Embryonic facial prominence (tissue), 1 donor: ENCODE results near the gene LGALS1.
"Not testable (repeated sequence)": the region's sequence is repeated elsewhere in the genome, so short reads cannot be mapped to it uniquely, and the experiment has no call there.

Source experiments
- DNase-seq: peaks from one replicate; pipeline ENCODE4 v3.0.0-alpha.2; 2016; ENCODE audit errors: extremely low spot score

The LGALS1 gene

DNA sequence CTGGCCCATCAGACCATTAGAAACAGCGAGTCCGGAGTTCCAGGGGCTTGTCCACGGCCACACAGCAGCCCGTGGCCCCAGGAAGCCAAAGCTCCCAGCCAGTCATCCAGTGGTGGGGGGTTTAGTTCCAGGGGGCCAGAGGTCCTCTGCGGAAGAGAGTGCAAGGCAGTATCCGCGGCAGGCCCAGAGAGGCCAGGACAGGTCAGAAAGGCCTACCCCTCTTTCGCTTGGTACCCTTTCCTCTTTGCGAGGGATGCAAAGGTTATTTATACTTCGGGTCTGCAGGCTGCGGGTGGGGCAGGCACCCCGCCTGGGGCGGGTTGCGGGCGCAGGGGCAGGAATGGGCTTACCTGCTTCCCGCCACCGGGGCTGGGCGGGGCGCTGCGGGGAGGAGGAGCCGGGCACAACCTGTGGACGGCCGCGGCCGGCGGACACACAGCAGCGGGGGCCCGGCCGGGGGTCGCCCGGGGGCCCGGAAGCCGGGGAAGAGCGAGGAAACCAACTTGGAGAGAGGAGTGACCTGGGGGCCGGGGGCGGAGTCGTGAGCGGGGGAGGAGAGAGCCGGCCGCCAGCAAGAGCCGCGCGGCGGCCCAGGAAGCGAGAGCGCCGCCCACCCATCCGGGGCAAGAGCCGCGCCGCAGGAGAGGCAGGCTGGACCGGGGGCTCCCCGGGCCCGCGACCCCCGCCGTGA is 36.2 kb upstream of the LGALS1 start, which contains the start of gene SH3BP1:
SH3BP1 (plus strand) TSS at position 600 of the 691 bp plus-strand sequence. CDS start 119 bp downstream, outside the sequence.
- no peak for DNase-seq

DNA sequence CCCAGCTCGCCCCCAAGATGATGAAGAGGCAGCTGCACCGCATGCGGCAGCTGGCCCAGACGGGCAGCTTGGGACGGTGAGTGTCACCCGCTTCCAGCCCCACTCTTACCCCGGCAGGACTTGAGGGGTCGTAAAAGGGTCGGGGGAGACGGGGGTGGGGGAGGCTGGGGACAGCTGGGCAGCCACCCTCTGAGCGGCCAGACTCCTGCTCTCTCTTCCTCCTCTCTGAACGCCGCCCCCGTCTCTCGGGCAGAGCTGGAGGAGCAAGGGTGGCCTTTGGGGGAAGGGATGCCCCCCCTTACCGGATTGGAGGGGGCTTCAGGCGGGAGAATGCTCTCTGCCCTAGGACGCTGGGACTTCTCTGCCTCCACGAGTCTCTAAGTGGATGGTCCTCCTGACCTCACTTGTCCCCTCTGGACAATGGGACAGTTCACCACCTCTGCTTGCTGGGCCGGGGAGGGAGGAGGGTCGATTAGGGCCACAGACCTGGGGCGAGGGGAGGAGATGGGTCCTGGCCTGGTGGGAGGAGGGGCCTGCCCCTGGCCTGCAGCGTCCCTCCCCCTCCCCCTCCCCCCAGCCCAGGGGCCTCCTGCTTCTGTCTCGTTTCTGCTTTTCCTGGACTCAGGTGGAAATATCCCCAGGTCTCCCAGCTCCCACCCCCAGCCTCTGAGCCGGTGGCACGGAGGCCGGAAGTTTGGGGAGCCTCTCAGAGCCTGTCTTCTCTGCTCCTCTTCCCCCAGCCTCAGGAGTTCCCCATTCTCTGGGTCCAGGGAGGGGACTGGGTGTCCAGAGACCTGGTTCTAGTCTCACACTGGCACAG is 35.5 kb upstream of the LGALS1 start:
- DNase-seq, result no peak

DNA sequence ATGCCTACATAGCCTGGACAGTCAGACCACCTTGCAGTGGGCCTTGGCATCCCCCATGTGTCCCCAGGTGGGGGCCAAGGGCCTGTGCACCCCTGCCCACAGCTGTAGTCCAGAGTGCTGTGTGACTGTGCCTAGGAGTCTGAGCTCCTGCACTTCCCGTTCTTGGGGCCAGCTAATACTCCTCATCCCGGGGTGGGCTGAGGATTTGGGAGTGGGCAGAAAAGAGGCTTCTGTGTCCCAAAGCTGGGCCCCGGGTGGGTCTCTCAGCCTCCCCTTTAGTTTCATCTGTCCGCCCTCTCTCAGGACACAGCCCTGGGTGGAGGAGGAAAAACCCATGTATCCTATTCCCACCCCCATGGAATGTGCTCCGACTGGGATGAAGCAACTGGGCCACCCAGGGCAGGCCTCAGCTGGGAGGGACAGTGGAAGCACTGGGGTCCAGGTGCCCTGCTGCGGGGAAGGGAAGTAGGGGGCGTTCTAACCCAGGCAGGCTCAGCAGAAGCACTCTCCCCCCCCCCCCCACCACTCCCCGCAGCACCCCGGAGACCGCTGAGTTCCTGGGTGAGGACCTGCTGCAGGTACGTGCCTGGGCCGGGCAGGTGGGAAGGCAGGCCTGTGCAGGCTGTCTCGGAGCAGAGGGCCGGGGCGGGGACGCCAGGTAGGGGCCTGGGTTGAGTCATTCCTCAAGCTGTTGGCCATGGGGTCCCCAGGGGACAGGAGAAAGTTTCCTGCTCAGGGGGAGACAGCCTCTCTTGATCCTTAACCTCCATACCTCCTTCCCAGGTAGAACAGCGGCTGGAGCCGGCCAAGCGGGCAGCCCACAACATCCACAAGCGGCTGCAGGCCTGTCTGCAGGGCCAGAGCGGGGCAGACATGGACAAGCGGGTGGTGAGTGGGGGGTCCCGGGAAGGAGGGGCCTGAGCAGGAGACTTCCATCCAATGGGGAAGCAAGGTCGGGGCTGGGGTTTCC is 34.6 kb upstream of the LGALS1 start:
- no peak for DNase-seq

DNA sequence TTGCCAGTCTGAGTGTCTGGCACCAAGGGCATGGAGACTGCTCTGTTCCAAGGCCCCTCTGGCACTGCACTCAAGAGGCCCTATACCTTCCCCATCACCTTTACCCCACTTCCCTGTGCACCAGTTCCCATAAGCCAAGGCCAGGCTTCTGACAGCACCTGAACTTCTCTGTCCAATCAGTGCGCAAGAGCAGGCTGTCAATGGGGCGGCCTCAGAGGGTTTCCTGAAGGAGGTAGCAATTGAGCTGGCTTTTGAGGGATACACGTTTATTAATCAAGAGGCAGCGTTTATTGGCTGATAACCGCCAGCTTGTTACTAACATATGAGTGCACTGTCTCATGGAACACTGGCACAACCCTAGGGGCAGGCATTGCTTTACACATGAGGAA is 33.9 kb upstream of the LGALS1 start:
- no peak for DNase-seq

DNA sequence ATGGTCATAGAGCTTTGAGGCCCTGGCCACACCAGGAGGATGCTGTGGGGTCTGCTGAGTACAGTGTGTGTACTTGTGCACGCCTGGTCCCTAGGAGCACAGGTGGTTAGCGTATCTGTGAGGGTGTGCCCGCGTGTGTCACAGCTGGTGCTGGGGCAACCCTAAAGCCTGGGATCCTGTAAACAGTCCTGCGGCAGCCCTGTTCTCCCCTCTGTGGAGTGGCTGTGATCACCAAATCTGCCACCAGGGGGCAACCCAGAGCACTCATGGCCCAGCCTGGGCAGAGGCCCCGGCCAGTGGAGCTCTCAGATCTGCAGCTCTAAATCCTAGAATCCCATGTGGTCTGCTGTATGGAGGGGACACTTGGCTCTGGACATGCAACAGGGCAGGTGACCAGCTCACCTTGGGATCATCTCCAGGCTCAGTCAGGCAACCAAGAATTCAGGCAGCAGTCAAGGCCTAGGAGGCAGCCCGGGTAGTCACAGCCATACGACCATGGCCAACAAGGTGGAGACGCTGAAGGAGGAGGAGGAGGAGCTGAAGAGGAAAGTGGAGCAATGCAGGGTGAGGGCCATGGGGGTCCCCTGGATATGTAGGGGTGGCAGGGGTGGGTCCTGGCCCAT is 32.1 kb upstream of the LGALS1 start:
- peak; percentile 45 for DNase-seq

DNA sequence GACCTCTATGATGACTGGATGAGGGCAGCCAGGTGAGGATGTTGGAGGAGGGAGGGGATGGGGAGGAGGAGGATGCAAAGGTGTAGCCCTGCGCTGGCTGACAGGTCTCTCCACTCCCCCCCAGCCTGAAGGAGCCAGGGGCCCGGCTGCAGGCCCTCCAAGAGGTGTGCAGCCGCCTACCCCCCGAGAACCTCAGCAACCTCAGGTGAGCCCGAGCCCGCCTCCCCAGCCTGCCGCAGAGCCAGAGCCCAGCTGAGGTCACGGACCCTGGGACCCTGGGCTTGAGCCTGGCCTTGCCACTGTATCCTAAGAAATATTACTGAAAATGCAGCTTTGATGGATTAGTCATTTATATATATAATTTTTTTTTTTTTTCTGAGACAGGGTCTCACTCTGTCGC is 28.1 kb upstream of the LGALS1 start:
- DNase-seq, result no peak

DNA sequence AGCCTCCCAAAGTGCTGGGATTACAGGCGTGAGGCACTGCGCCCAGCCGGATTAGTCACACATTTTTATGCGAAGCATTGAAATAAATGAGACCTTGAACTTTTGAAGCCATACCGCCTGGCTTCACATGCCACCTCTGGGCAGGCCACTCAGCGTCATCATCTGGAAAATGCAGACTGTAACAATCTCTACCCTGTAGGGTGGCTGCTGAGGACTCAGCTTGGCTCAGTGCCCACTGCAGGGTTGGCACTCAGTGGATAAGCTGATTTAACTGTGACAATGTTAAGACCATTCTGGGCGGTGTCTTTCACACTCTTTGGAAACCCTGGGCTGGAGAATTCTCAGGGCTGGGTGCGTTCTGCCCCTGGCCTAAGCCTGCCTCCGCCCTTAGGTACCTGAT is 27.5 kb upstream of the LGALS1 start:
- no peak for DNase-seq

DNA sequence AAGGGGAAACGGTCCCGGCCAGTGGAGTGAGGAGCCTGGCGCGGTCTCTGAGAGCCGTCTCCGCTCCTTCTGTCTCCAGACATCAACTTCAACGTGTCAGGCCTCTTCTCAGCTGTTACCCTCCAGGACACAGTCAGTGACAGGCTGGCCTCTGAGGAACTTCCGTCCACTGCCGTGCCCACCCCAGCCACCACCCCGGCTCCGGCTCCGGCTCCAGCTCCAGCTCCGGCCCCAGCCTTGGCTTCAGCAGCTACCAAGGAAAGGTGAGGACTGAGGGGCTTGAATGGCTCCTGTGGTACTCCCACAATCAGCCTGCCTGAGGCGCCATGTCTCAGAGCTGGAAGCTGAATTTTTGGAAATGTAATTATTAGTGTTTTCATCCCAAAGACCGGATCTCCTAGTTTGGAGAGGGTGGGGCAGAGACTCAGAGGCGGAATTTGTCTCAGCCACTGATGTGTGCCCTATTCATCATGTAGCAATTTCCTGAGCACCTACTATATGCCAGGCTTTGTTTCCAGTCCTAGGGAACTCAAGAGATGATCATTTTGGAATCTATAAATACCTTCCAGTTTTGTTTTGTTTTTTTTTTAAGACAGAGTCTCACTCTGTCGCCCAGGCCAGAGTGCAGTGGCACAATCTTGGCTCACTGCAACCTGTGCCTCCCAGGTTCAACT is 24.8 kb upstream of the LGALS1 start:
- DNase-seq, result no peak

DNA sequence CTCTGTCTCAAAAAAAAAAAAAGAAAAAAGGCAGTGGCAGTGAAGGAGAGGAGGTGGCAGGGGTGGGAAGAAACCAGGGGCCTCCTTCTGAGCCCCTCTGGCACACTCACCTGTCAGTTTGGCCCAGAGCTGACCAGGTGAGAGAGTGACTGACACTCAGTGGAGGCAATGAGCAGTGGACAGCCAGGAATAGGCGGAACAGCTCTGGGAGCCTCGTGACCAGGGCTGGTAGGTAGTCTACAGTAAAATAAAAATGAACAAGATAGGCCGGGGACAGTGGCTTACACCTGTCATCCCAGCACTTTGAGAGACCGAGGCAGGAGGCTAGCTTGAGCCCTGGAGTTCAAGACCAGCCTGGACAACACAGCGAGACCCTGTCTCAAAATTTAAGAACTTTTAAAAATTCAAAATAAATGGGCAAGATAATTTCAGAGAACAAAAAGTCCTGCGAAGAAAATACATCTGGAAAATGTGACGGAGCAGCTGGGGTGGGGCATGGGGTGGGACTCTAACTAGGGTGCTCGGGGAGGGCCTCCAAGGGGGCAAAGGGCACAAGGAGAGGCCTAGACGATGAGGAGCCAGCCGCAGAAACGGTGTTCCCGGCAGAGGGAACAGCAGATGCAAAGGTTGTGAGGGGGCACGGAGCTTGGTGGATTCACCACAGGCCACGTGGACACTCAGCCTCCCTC is 20.7 kb upstream of the LGALS1 start:
- no peak for DNase-seq

DNA sequence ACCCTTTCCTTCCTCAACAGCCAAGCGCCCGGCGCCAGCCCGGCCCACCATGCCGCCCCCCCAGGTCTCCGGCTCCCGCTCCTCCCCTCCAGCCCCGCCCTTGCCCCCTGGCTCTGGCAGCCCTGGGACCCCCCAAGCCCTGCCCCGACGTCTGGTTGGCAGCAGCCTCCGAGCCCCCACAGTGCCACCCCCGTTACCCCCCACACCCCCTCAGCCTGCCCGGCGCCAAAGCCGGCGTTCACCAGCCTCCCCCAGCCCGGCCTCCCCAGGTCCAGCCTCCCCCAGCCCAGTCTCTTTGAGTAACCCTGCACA is 20.2 kb upstream of the LGALS1 start:
- DNase-seq, result no peak

DNA sequence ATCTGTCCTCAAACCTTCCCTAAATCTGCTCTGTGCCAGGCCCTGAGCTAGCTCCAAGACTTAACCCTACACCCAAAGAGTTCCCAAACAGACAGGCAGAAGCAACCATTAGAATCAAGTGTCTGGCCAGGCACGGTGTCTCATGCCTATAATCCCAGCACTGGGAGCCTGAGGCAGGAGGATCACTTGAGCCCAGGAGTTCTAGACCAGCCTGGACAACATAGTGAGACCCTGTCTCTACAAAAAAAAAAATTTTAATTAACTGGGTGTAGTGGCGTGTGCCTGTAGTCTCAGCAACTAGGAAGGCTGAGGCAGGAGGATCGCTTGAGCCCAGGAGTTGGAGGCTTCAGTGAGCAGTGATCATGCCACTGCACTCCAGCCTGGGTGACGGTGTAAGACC is 18.9 kb upstream of the LGALS1 start:
- not testable (repeated sequence) for DNase-seq

DNA sequence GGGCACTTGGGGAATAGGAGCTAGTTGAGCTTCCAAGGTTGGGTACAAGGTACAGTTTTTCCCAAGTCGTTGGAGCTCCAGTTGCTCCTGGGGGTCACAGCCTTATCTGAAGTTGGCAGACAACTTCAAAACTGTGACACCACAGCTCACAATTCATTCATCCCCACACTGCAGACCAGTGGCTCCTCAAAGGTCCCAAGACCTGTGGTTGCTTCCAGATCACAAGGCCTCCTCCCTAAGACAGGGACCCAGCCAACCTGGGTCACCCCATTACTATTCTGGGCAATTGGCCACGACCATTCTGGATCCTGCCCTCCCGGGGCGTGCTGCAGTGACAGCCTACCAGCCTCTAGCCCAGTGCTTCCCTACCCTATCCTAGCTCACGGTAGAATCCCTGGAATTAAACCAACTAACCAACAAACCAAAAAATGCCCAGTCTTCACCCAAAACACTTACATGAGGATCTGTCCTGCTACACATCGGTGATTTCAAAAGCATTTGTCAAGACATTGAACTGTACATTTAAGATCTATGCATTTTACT is 17.8 kb upstream of the LGALS1 start:
- no peak for DNase-seq

DNA sequence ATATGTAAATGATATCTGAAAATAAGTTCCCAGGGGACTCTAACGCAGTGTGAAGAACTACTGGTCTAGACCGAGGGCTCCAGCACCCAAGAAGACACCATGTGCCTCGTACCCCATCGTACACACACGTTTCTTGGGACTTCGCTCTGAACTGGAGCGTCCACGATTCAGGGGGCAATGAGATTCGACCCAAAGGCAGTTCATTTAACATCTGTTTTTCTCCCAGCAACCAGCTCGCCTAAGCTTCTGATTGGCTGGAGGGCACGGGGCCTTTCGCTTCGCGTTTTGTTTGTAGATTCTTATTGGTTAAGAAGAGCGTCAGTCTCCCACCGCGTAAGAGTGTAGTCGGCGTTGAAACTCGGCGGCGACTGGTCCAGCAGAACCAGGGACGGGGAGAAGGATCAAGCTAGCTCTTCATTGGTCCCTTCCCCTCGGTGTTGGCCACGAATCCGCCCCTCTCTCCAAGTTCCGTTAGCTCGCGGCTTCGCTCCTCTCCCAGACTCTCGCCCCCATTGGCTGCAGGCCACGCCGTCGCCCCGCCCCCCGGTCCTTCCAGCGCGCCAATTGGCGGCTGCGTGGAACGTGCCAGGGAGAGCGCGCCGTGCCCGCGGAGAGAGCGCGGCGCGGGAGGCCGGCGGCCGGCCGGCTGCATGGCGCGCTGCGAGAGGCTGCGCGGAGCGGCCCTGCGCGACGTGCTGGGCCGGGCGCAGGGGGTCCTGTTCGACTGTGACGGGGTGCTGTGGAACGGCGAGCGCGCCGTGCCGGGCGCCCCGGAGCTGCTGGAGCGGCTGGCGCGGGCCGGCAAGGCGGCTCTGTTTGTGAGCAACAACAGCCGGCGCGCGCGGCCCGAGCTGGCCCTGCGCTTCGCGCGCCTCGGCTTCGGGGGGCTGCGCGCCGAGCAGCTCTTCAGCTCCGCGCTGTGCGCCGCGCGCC is 17.0 kb upstream of the LGALS1 start, which contains the start of gene PDXP:
PDXP (plus strand) TSS at position 591 of the 933 bp plus-strand sequence; CDS start at position 651, 60 bp downstream.
- DNase-seq, result peak; percentile 100

DNA sequence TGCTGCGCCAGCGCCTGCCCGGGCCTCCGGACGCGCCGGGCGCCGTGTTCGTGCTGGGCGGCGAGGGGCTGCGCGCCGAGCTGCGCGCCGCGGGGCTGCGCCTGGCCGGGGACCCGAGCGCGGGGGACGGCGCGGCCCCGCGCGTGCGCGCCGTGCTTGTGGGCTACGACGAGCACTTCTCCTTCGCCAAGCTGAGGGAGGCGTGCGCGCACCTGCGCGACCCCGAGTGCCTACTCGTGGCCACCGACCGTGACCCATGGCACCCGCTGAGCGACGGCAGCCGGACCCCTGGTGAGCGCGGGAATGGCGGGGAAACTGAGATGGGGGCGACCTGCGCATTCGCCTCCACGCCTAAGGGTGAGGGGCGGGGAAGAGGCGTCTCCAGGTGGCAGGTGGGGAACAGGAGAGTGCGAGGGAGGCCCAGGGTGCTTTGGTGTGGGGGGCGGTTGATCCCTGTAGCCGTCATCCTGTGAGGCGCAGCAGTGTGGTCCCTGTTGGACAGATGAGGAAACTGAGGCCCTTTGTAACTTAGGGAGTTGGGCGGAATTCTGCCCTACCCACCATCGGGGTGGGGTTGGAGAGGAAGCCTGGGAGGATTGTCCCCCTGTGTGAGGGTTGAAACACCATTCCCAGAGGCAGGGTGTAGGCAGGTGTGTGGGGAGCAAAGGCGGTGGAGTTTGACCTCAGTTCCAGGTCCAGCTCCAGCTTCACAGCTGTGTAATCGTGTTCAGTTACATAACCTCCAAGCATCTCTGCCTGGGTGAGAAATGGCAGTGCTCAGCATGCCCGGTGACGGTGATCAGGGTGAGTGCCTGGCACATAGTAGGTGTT is 16.2 kb upstream of the LGALS1 start:
- DNase-seq, result no peak

DNA sequence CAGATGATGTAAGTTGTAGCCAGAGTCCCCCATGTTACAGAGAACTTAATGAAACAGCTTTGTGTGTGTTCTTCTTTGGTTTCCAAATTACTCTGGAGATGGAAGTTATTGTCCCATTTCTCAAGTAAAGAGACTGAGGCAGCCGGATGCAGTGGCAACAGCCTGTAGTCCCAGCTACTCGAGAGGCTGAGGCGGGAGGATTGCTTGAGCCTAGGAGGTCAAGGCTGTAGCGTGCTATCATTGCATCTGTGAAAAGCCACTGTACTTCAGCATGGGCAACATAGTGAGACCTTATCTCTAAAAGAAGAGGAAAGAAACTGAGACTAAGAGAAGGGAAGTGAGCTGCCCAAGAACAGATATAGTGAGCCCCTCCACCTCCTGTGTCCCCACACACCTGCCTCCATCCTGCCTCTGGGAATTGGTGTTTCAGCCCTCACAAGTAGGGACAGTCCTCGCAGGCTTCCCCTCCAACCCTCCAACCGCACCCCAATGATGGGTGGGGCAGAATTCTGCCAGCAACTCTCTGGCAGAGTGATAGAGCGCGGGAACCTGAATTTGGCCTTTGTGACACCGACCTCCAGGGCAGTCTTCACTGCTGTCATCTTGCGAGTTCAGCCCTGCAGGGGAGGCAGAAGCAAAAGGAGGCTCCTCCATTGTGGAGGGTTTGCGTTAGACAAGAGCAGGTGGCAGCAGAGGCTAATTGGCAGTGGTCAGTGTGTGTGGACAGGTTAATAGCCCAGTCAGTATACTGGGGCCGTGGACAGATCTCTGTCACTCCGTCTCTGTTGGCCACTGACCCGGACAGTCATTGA is 15.3 kb upstream of the LGALS1 start:
- no peak for DNase-seq

DNA sequence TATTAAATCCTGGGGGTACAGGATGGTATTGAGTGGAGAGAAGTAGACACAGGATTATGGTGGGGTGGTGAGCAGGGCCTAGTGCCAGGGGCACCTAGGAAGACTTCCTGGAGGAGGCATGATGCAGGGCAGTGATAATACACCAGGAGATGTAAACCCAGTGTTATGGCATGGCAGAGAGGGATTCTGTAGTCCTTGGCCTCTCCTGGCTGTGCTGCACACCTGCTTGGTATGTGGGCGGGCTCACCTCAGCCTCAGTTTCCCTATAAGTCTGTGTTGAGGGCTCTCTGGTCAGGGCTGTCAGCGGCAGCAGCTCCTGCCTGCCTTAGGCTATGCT is 14.8 kb upstream of the LGALS1 start:
- DNase-seq, result no peak

DNA sequence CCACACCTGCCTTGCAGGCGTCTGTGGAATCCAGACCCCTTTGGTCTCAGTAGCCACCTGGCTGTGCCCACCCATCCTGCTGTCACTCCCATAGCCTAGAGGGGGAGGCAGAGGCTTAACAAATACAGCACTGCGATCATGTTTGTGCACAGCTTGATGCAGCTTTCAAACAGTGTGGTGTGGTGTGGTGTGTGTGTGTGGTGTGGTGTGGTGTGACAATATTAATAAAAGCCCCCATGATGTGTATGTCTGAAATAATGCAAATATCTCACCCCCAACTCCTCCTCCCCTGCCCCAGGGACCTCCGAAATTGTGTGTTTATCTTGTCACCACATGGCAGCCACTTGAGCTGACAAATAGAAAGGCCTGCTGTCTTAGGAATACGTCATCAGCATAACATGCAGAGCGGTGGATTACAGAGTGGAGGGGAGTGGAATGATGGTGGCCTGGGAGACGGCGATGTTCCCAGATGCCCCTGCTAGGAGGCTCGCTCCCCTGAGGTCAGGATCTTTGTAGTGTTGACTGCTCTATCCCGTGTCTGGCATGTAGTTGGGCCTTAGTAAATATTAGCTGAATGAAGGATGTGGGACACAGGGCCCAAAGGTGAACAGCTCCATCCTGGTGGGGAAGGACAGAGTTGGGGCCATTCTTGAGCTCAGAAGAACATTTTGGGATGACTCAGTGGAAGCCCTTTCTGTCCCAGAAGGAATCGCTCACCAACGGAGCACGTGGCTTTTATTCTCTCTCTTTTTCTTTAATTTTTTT is 14.1 kb upstream of the LGALS1 start:
- peak; percentile 67 for DNase-seq
